RPMI8226 (cell line): Measurements from ENCODE around the gene SATB2.

Source experiments
- DNase-seq: peaks from one replicate; pipeline ENCODE4 v3.0.0-alpha.2; 2015

Gene SATB2

GRCh38 chr2:199388728-199389268, 68.9 kb downstream of the SATB2 start:
- DNase-seq: no peak

- DNase-seq: no peak
Measured at GRCh38 chr2:199384043-199384442, 73.7 kb downstream of the SATB2 start.

GRCh38 chr2:199383021-199383420, 74.7 kb downstream of the SATB2 start:
- no peak for DNase-seq

- no peak for DNase-seq
Measured at GRCh38 chr2:199382091-199382490, 75.6 kb downstream of the SATB2 start.

GRCh38 chr2:199381531-199381930, 76.2 kb downstream of the SATB2 start:
- no peak for DNase-seq

- no peak for DNase-seq
Measured at GRCh38 chr2:199378948-199379650, 78.6 kb downstream of the SATB2 start.

DNA sequence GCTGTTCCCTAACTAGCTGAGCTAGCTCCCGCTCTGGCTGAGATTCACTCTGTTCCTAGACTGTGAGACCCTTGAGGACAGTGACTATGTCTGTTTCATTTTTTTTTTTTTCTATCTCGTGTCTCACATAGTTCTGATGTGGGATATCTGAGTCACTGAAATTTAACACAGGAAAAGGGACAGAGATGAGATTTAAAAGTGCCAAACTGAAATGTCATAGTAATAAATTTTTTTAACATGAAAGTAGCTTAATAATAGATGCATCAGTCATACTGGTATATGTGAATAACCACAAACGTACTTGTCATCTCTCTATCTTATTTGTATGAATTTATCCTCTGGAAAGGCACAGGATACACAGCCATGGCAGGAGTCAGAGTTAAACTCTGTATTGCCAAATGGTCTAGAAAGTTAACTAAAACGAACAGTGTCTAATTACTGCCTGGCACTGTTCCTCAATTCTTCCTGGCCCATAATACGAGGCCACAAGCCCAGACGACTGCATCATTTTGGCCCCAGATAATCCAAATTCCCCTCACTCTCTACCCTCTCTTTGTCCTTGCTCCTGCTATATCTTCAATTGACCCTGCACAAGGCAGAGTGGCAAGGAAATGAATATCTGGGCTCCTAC, 87.5 kb downstream of the SATB2 start:
- DNase-seq: no peak

GRCh38 chr2:199366406-199366805, 91.3 kb downstream of the SATB2 start:
- DNase-seq: no peak

GRCh38 chr2:199364153-199364552, 93.6 kb downstream of the SATB2 start:
- DNase-seq: no peak

- no peak for DNase-seq
Measured at GRCh38 chr2:199356412-199356811, 101.3 kb downstream of the SATB2 start.

DNA sequence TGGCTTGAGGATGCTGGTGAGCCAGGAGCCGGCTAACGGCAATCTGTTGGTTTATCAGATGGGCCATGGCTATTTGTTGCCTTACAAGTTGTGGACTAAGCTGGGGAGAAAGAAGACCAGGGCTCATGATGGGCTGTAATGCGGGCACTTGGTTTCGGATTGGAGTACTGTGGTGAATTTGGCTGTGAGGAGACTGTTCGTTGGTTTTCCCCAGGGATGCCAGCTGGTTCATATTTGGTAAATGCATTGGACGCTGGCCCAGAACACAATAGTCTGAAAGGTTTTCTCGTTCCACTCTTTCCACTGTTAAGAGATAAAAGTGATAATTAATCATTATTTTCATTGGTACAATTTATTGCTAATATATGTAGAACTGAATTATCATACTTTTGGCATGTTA, 108.9 kb downstream of the SATB2 start:
- no peak for DNase-seq

DNA sequence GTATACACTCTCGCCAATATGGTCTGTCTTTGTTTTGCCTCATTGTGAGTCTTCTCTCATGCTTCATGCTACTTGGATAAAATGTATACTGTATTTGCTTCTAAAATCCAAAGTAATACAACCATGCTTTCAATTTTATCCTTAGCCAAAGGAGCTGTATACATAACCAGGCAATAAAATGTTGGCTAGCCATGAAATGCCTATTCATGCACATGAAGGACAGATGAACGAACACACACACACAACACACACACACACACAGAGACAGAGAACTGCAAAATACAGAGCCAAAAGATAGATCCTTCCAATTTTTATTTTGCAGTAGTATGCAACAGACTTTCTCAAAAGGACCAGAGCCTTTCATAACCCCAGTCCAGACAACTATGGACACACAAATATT, 113.7 kb downstream of the SATB2 start:
- no peak for DNase-seq

DNA sequence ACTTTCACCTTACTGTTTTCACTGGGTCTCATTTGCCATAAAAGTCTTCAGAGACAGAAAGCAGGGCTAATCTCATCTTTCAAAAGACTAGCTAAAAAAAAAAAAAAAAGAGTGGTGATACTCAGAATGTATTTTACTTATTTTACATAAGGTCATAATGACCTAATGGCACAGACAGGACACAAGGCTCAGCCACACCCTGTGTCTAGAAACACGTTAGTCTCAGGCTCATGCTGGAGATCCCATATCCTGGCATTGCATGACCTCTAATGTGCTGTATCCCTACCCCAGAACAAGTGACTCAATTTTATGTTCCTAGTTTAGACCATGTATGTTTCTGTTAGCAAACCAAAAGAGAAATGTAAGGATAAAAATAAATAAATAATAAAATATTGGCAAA, 115.4 kb downstream of the SATB2 start:
- no peak for DNase-seq

DNA sequence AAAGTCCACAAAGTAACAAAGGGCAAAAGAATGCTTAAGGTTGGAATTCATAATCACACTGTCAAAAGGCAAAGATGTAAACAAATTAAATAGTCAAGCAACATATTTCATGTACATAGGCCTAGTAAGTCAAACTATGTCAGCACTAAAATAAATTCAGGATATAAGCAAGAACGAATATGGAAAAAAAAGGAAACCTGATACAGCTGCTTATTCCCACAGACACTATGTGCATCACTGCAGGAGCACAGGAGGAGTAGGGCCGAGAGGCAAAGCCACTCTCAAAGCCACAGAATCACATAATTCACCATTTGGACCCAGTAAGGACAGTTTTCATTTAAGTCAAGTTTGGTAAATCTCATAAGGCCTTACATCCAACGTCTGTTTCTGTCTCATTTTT, 116.6 kb downstream of the SATB2 start:
- DNase-seq: no peak

DNA sequence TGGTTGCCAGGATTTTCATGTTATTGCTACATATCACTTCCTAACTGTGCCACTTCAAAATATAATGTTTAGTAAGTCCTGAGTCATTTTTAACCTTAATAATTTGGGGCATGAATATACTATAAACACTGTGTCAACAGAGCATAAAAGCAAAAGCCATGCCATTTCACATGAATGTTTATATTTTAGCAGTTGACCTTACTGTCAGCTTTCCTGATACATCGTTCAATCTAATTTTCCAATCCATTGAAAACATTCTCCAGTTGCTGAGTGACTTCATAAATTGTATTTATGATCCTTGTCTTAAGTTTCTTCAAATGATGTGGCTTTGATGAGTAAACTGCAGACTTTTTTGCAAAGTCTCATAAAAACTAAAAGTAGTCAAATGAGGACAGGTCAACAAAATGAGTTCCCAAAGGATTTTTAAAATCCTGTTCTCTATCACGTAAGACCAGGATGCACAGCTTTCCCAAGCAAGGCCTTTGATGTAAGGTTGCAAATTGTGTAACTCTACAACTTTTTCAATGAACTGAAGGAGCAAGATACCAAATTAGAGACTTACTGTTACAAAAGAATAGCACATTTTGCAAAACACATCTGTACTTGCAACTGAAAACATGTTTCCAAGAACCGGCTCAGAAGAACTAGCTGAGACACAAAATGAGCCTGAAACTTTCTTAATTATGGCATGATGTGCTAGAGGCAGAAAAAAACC, 117.7 kb downstream of the SATB2 start:
- DNase-seq: no peak

- no peak for DNase-seq
Measured at GRCh38 chr2:199336546-199336945, 121.2 kb downstream of the SATB2 start.

DNA sequence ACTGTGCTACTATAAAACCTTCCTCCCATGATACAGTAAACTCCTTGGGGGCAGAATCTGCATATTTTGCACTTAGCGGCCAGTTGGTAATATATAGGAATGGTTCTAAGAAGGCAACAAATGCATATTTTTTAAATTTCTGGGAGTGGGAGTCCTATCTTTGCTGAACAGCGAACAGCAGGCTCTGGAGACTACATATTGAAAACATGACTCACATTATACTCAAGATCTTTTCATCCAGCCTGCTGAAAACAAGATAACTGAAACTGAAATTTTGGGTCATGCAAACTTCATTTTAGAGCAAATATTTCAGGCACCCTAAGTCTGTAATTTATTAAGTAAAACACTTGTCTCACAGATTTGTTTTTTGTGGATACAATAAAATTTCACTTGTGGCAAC, 122.2 kb downstream of the SATB2 start:
- no peak for DNase-seq

- DNase-seq: no peak
Measured at GRCh38 chr2:199329466-199329865, 128.3 kb downstream of the SATB2 start.

- no peak for DNase-seq
Measured at GRCh38 chr2:199329031-199329430, 128.7 kb downstream of the SATB2 start.

GRCh38 chr2:199325881-199326280, 131.9 kb downstream of the SATB2 start:
- DNase-seq: no peak

- no peak for DNase-seq
Measured at GRCh38 chr2:199322151-199322550, 135.6 kb downstream of the SATB2 start.

GRCh38 chr2:199317646-199318045, 140.1 kb downstream of the SATB2 start:
- no peak for DNase-seq

DNA sequence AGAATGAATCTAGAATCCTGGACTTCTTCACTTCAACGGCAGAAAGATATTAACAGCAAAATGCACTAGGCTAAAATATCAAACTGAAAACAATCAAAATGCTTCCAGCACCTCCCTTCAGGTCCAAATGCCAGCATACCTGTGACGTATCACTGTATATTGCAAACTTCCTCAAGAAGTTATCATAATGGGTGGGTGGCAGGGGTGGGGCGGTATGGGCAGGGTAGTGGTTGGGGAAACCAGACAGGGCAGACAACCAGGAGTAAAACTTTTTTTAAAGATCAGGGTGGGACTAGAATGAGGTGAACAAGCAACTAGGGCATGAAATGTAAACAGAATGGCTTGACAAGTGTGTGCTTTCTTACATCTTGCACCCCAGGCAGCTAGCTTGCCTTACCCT, 140.9 kb downstream of the SATB2 start:
- DNase-seq: no peak
